Measurements from ENCODE around the gene SEL1L3.

DNA sequence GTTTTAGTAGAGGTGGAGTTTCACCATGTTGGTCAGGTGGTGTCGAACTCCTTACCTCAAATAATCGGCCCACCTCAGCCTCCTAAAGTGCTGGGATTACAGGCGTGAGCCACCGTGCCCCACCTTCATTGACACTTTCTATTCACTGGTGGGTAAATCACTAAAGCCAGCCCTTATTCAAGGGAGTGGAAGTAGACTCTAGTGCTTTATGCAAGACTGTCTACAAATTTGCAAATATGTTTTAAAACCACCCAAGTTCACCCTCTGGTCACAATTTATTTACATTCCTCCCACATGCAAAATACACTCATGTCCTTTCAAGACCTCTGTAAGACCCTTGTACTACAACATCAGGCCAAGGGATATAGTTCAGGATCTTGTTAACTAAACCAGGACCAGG, 162.1 kb downstream of the SEL1L3 start:
- TF ChIP-seq, protein P1, sequence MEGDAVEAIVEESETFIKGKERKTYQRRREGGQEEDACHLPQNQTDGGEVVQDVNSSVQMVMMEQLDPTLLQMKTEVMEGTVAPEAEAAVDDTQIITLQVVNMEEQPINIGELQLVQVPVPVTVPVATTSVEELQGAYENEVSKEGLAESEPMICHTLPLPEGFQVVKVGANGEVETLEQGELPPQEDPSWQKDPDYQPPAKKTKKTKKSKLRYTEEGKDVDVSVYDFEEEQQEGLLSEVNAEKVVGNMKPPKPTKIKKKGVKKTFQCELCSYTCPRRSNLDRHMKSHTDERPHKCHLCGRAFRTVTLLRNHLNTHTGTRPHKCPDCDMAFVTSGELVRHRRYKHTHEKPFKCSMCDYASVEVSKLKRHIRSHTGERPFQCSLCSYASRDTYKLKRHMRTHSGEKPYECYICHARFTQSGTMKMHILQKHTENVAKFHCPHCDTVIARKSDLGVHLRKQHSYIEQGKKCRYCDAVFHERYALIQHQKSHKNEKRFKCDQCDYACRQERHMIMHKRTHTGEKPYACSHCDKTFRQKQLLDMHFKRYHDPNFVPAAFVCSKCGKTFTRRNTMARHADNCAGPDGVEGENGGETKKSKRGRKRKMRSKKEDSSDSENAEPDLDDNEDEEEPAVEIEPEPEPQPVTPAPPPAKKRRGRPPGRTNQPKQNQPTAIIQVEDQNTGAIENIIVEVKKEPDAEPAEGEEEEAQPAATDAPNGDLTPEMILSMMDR (IDR thresholded peaks at IDR 0.05; ENCODE audit: insufficient read depth, low read length, poor library complexity, severe bottlenecking): no peak
- TF ChIP-seq EZH2phosphoT487 (conservative IDR thresholded peaks at IDR 0.05; ENCODE audit: low read length): no peak

Data from SU-DHL-6 (cell line).